HCT116 (cell line): ENCODE results near the gene CAMSAP3.

Experiments used
- CEBPB ChIP-seq: IDR thresholded peaks from 2 replicates; pipeline ENCODE4 v1.6.1; 2012; ENCODE audit warnings: low read depth
- CTCF ChIP-seq, 3 experiments: fragments of 200-600 bp in 1 of 3; sonication (generic) in 1 of 3; IDR thresholded peaks in 2 of 3; conservative IDR thresholded peaks in 1 of 3; 2 replicates each; pipeline ENCODE4 v1.5.1; 2012 to 2017; ENCODE audit warnings: low read depth in 2 of 3, low read length in 2 of 3, antibody characterized with exemption in 1 of 3, borderline replicate concordance in 1 of 3, control low read depth in 1 of 3, mild to moderate bottlenecking in 1 of 3, mixed read lengths in 1 of 3, mixed run types in 1 of 3, moderate library complexity in 1 of 3; ENCODE audit not compliant: insufficient read depth in 1 of 3
- ELF1 ChIP-seq: IDR thresholded peaks from 2 replicates; pipeline ENCODE4 v1.6.1; 2012; ENCODE audit warnings: low read depth, borderline replicate concordance
- EZH2 ChIP-seq: fragments of 200-600 bp; sonication (generic); IDR thresholded peaks from 2 replicates; pipeline ENCODE4 v1.6.1; 2017; ENCODE audit warnings: antibody characterized with exemption, mixed run types
- EZH2phosphoT487 ChIP-seq: fragments of 200-600 bp; IDR thresholded peaks from 2 replicates; pipeline ENCODE4 v1.6.1; 2018; ENCODE audit warnings: antibody characterized with exemption, borderline replicate concordance
- JUND ChIP-seq: IDR thresholded peaks from 2 replicates; pipeline ENCODE4 v1.6.1; 2012
- MAX ChIP-seq: IDR thresholded peaks from 2 replicates; pipeline ENCODE4 v1.6.1; 2012
- POLR2A ChIP-seq: IDR thresholded peaks from 2 replicates; pipeline ENCODE4 v1.7.0; 2011; ENCODE audit warnings: borderline replicate concordance; ENCODE audit not compliant: insufficient read depth, insufficient read length; ENCODE audit errors: extremely low read depth
- POLR2AphosphoS5 ChIP-seq: IDR thresholded peaks from 2 replicates; pipeline ENCODE4 v1.6.1; 2011; ENCODE audit warnings: mild to moderate bottlenecking, low read depth, low read length, moderate library complexity
- REST ChIP-seq: IDR thresholded peaks from 2 replicates; pipeline ENCODE4 v1.6.1; 2012; ENCODE audit warnings: low read depth
- SP1 ChIP-seq: IDR thresholded peaks from 2 replicates; pipeline ENCODE4 v1.6.1; 2012; ENCODE audit warnings: low read depth
- ZBTB33 ChIP-seq: IDR thresholded peaks from 2 replicates; pipeline ENCODE4 v1.6.1; 2011; ENCODE audit warnings: mild to moderate bottlenecking, low read length, moderate library complexity; ENCODE audit not compliant: insufficient replicate concordance; ENCODE audit errors: extremely low read depth
- ZFX ChIP-seq: fragments of 450-650 bp; IDR thresholded peaks from 2 replicates; pipeline ENCODE4 v1.6.1; 2017
- ZNF274 ChIP-seq: fragments of 200-500 bp; sonication (Bioruptor generic); IDR thresholded peaks from 2 replicates; pipeline ENCODE4 v1.6.1; 2014; ENCODE audit warnings: mild to moderate bottlenecking, low read depth, low read length, inconsistent platforms

- TF ChIP-seq CTCF (IDR thresholded peaks at IDR 0.05 in 2 of 3, conservative IDR thresholded peaks at IDR 0.05 in 1 of 3; ENCODE audit: borderline replicate concordance in 1 of 3, insufficient read depth in 1 of 3, low read depth in 2 of 3, low read length in 2 of 3) (no peak), POLR2AphosphoS5 (no peak; the same call in none of the 2 replicates), POLR2A (peak; percentile 53), ZFX (peak; percentile 21; the same call in 1 of the 2 replicates), REST (no peak), JUND (no peak), SP1 (no peak), EZH2 (no peak), ELF1 (no peak), ZNF274 (no peak), EZH2phosphoT487 (no peak), MAX (no peak), CEBPB (no peak), ZBTB33 (no peak)
These were observed at the start of gene CAMSAP3 for GRCh38 chr19:7595466-7596133.
